GM12878 (cell line): ENCODE results near the gene ARHGEF6. TPM values are rescaled to one million over a fixed set of nuclear protein-coding genes. Genes with fewer than 3 reads are reported as not detected.
"Not testable (repeated sequence)": the region's sequence is repeated elsewhere in the genome, so short reads cannot be mapped to it uniquely, and the experiment has no call there.

Experiments used
- ATAC-seq: fragments of 200-7000 bp; cut with Tn5 transposase; 3 replicates; pipeline ENCODE4 v1.9.1; 2020; ENCODE audit warnings: mild to moderate bottlenecking, moderate library complexity
- BruUV-seq: library from RNA; stranded (reverse); fragments of 400-500 nt; replicated peaks from 2 replicates; lab custom pipeline; 2021; lab: Mats Ljungman, UMichigan
- CTCF ChIA-PET: fragments of 300-600 bp; sonication (Branson Sonifier 250); formaldehyde crosslinking; extraction: SDS; loops from one replicate; lab custom pipeline; 2021; ENCODE audit warnings: inconsistent platforms; lab: Yijun Ruan, JAX
- POLR2A ChIA-PET: fragments of 350-600 bp; formaldehyde crosslinking; extraction: SDS; loops from one replicate; lab custom pipeline; 2021; ENCODE audit warnings: inconsistent platforms; lab: Charles Lee
- RAD21 ChIA-PET: fragments of 300-600 bp; sonication (Branson Sonifier 250); formaldehyde crosslinking; loops from one replicate; lab custom pipeline; 2023; ENCODE audit warnings: antibody characterized with exemption; ENCODE audit not compliant: unreplicated experiment; lab: Charles Lee
- SMC1A ChIA-PET: fragments of 300-600 bp; sonication (Branson Sonifier 250); formaldehyde crosslinking; loops from one replicate; lab custom pipeline; 2023; ENCODE audit not compliant: unreplicated experiment, uncharacterized antibody; lab: Charles Lee
- DNase-seq: peaks from one replicate; pipeline ENCODE4 v3.0.0-alpha.2; 2011; ENCODE audit warnings: low read depth, low spot score
- FAIRE-seq: peaks from 3 replicates; lab custom pipeline; 2011; peaks lifted over from hg19 to GRCh38; lab: Jason Lieb, UNC
- H2AFZ ChIP-seq: 2 replicates; pipeline ENCODE4 v1.6.0; 2011; ENCODE audit warnings: low read depth, low read length, control low read depth; ENCODE audit not compliant: control insufficient read depth
- H3K27ac ChIP-seq: 2 replicates; pipeline ENCODE4 v1.5.1; 2011; ENCODE audit warnings: control low read depth; ENCODE audit not compliant: control insufficient read depth, insufficient read depth
- H3K27me3 ChIP-seq, 2 experiments: replicated peaks in 1 of 2; 2 replicates each; pipeline versions ENCODE4 v1.6.0 to v1.6.1; 2011; ENCODE audit warnings: low read length in 1 of 2; ENCODE audit not compliant: control insufficient read depth in 2 of 2, insufficient read depth in 2 of 2
- H3K36me3 ChIP-seq, 2 experiments: 2 replicates each; pipeline ENCODE4 v1.5.1; 2011; ENCODE audit warnings: low read length in 1 of 2; ENCODE audit not compliant: control insufficient read depth in 2 of 2, insufficient read depth in 2 of 2
- H3K4me1 ChIP-seq: 2 replicates; pipeline ENCODE4 v1.6.1; 2011; ENCODE audit warnings: mild to moderate bottlenecking, low read length, moderate library complexity, mixed read lengths; ENCODE audit not compliant: control insufficient read depth, insufficient read depth
- H3K4me2 ChIP-seq: 2 replicates; pipeline ENCODE4 v1.6.0; 2011; ENCODE audit warnings: control low read depth; ENCODE audit not compliant: control insufficient read depth, insufficient read depth
- H3K4me3 ChIP-seq: fragments of 200-600 bp; sonication (generic); 2 replicates; pipeline ENCODE4 v1.5.1; 2016
- H3K79me2 ChIP-seq: 2 replicates; pipeline ENCODE4 v1.6.0; 2011; ENCODE audit warnings: low read length; ENCODE audit not compliant: control insufficient read depth, insufficient read depth
- H3K9ac ChIP-seq: 2 replicates; pipeline ENCODE4 v1.8.0; 2011; ENCODE audit warnings: low read length, control low read depth, mixed read lengths; ENCODE audit not compliant: control insufficient read depth, insufficient read depth
- H3K9me3 ChIP-seq: replicated peaks from 3 replicates; pipeline ENCODE4 v1.5.1; 2011; ENCODE audit warnings: mild to moderate bottlenecking, low read length; ENCODE audit not compliant: control insufficient read depth, insufficient read depth
- H4K20me1 ChIP-seq: 2 replicates; pipeline ENCODE4 v1.6.0; 2011; ENCODE audit not compliant: control insufficient read depth, insufficient read depth
- ASH2L ChIP-seq: fragments of 300-600, 200-600 bp; sonication (generic); IDR thresholded peaks from 2 replicates; pipeline ENCODE4 v1.6.1; 2017; ENCODE audit warnings: low read depth, mild to moderate bottlenecking, borderline replicate concordance
- FOS ChIP-seq: IDR thresholded peaks from 3 replicates; pipeline ENCODE4 v1.6.1; 2011; ENCODE audit warnings: borderline replicate concordance; ENCODE audit not compliant: insufficient read length; ENCODE audit errors: extremely low read depth
- GABPA ChIP-seq: IDR thresholded peaks from 2 replicates; pipeline ENCODE4 v1.6.1; 2014; ENCODE audit warnings: antibody characterized with exemption, low read depth, mild to moderate bottlenecking, inconsistent platforms
- HCFC1 ChIP-seq: fragments of 150-350 bp; IDR thresholded peaks from 2 replicates; pipeline ENCODE4 v1.6.1; 2014; ENCODE audit warnings: low read length
- IKZF1 ChIP-seq: fragments of 450-650 bp; conservative IDR thresholded peaks from 2 replicates; pipeline ENCODE4 v1.6.1; 2017; ENCODE audit warnings: antibody characterized with exemption, mild to moderate bottlenecking
- JUND ChIP-seq: IDR thresholded peaks from 2 replicates; pipeline ENCODE4 v1.6.1; 2012; ENCODE audit warnings: low read depth, mild to moderate bottlenecking, low read length, improper control_type of control experiment, moderate library complexity
- KLF5 ChIP-seq: fragments of 450-650 bp; IDR thresholded peaks from 2 replicates; pipeline ENCODE4 v1.6.1; 2014; ENCODE audit warnings: mild to moderate bottlenecking; ENCODE audit not compliant: partially characterized antibody
- LARP7 ChIP-seq: fragments of 450-650 bp; IDR thresholded peaks from 2 replicates; pipeline ENCODE4 v1.6.1; 2017; ENCODE audit warnings: mild to moderate bottlenecking
- MTA3 ChIP-seq: IDR thresholded peaks from 2 replicates; pipeline ENCODE4 v1.6.1; 2012; ENCODE audit warnings: low read length, inconsistent platforms, borderline replicate concordance
- NR2C1 ChIP-seq: fragments of 450-650 bp; IDR thresholded peaks from 2 replicates; pipeline ENCODE4 v1.6.1; 2017; ENCODE audit warnings: antibody characterized with exemption, mild to moderate bottlenecking, moderate library complexity
- PKNOX1 ChIP-seq: fragments of 450-650 bp; IDR thresholded peaks from 2 replicates; pipeline ENCODE4 v1.6.1; 2016; ENCODE audit warnings: mild to moderate bottlenecking
- YBX1 ChIP-seq: fragments of 450-650 bp; IDR thresholded peaks from 2 replicates; pipeline ENCODE4 v1.6.1; 2016; ENCODE audit warnings: antibody characterized with exemption
- WGBS: methylation state at CpG from one replicate; pipeline ENCODE4 v1.1.6; 2016; ENCODE audit warnings: low lambda C conversion rate; ENCODE audit not compliant: insufficient replicate concordance, insufficient coverage; ENCODE audit errors: missing lambda C conversion rate; 5-methylcytosine and 5-hydroxymethylcytosine counted together
- in situ Hi-C: fragments of 300-500 bp; cut with MboI; formaldehyde crosslinking; loops from 9 replicates; pipeline ENCODE4 v1.14.3; 2018; ENCODE audit warnings: mixed read lengths
- intact Hi-C: fragments of 100-400 bp; cut with micrococcal nuclease; formaldehyde crosslinking; loops from one replicate; pipeline ENCODE4 v1.14.2; 2022; ENCODE audit not compliant: unreplicated experiment
- polyA plus RNA-seq, 11 experiments: library from polyadenylated mRNA; depleted of rRNA in 4 of 11; unstranded in 6 of 11; stranded (reverse) in 5 of 11; fragments of >200 nt; fragmentation: Nextera tagmentation in 4 of 11; fragmentation: Illumina TruSeq in 1 of 11; extraction: Ambion mirVana in 4 of 11; extraction: Trizol in 1 of 11; gene quantifications; 1 replicate in 1 of 11; 2 replicates in 10 of 11; pipeline versions ENCODE4 v1.2.1 to v1.2.3, GENCODE V29; 2011 to 2016; ENCODE audit warnings: inconsistent platforms in 2 of 11, missing spikeins in 2 of 11, low read depth in 1 of 11
- total RNA-seq, 4 experiments: library from RNA; depleted of rRNA in 3 of 4; stranded (reverse); fragments of >200 nt in 3 of 4; fragmentation: Illumina TruSeq in 1 of 4; extraction: Trizol in 1 of 4; gene quantifications; 2 replicates each; pipeline versions ENCODE4 v1.2.1 to v1.2.3, GENCODE V29; 2013 to 2021
- TF ChIP-seq, protein P1 (sequence below): IDR thresholded peaks from 2 replicates; pipeline ENCODE4 v1.6.1; 2012; ENCODE audit warnings: improper control_type of control experiment, low read depth, low read length; ENCODE audit not compliant: insufficient replicate concordance

The ARHGEF6 gene
- total and polyA plus RNA-seq, 10 of the 15 experiments (the other 5 are each of a cell fraction or from before 2014, with no cell fraction given): 5.4 to 29.7 (median 18.0) TPM

DNA sequence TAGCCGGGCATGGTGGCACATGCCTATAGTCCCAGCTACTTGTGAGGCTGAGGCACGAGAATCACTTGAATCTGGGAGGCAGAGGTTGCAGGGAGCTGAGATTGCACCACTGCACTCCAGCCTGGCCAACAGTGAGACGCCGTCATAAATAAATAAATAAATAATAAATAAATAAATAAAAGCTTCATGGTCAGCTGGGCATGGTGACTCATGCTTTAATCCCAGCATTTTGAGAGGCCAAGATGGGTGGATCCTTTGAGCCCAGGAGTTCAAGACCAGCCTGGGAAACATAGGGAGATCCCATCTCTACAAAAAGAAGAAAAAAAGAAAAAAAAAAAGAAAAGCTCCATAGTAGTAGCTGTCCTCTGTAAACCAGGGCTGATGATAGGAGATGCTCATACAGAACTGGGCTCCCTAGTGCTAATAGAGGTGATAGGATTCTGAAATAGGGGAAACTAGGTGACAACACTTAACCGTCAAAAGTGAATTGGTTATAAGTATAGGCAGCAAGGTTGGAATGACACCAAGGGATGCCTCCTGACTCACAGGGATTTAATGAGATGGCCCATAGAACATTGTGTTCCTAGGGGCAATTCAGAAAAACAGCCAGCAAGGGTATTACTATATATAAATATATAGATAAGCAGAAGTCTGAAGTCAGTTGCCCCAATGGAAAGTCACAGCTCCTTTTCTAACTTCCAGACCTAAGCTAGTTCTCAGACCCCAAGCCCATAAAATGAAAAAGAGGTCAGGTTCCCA lies 41.8 kb upstream of the ARHGEF6 start (continued):
- TF ChIP-seq, protein P1, sequence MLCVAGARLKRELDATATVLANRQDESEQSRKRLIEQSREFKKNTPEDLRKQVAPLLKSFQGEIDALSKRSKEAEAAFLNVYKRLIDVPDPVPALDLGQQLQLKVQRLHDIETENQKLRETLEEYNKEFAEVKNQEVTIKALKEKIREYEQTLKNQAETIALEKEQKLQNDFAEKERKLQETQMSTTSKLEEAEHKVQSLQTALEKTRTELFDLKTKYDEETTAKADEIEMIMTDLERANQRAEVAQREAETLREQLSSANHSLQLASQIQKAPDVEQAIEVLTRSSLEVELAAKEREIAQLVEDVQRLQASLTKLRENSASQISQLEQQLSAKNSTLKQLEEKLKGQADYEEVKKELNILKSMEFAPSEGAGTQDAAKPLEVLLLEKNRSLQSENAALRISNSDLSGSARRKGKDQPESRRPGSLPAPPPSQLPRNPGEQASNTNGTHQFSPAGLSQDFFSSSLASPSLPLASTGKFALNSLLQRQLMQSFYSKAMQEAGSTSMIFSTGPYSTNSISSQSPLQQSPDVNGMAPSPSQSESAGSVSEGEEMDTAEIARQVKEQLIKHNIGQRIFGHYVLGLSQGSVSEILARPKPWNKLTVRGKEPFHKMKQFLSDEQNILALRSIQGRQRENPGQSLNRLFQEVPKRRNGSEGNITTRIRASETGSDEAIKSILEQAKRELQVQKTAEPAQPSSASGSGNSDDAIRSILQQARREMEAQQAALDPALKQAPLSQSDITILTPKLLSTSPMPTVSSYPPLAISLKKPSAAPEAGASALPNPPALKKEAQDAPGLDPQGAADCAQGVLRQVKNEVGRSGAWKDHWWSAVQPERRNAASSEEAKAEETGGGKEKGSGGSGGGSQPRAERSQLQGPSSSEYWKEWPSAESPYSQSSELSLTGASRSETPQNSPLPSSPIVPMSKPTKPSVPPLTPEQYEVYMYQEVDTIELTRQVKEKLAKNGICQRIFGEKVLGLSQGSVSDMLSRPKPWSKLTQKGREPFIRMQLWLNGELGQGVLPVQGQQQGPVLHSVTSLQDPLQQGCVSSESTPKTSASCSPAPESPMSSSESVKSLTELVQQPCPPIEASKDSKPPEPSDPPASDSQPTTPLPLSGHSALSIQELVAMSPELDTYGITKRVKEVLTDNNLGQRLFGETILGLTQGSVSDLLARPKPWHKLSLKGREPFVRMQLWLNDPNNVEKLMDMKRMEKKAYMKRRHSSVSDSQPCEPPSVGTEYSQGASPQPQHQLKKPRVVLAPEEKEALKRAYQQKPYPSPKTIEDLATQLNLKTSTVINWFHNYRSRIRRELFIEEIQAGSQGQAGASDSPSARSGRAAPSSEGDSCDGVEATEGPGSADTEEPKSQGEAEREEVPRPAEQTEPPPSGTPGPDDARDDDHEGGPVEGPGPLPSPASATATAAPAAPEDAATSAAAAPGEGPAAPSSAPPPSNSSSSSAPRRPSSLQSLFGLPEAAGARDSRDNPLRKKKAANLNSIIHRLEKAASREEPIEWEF: no peak
- TF ChIP-seq FOS (no peak), MTA3 (no peak), YBX1 (no peak), ASH2L (no peak), KLF5 (no peak), GABPA (no peak), IKZF1 (no peak), NR2C1 (no peak), JUND (no peak), HCFC1 (no peak), LARP7 (no peak), PKNOX1 (no peak)

DNA sequence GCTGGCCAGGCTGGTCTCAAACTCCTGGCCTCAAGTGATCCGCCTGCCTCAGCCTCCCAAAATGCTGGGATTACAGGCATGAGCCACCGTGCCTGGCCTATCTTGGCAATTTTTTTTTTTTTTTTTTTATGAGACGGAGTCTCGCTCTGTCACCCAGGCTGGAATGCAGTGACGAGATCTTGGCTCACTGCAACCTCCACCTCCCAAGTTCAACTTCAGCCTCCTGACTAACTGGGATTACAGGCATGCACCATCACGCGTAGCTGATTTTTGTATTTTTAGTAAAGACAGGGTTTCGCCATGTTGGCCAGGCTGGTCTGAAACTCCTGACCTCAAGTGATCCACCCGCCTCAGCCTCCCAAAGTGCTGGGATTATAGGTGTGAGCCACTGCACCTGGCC lies 39.0 kb upstream of the ARHGEF6 start:
- SMC1A ChIA-PET, H3K4me2 ChIP-seq, ATAC-seq, FAIRE-seq, H3K9ac ChIP-seq, H2AFZ ChIP-seq, H3K27ac ChIP-seq, H3K4me1 ChIP-seq, BruUV-seq, intact Hi-C loops, DNase-seq, RAD21 ChIA-PET, H3K4me3 ChIP-seq, H3K9me3 ChIP-seq, CTCF ChIA-PET, H4K20me1 ChIP-seq, in situ Hi-C loops, POLR2A ChIA-PET, H3K27me3 ChIP-seq, H3K36me3 ChIP-seq, H3K79me2 ChIP-seq: not testable (repeated sequence)
- 74% methylated on average over 8 of the region's 9 CpGs for WGBS
